GM20000 (cell line): ENCODE data around the gene CSF2.

Experiments
- DNase-seq: peaks from one replicate; pipeline ENCODE4 v3.0.0; 2012; ENCODE audit warnings: low spot score
- TF ChIP-seq, protein P1 (sequence below): IDR thresholded peaks from 2 replicates; pipeline ENCODE4 v1.5.1; 2012; ENCODE audit warnings: mild to moderate bottlenecking, control low read depth; ENCODE audit errors: extremely low read depth, missing control alignments

CSF2 gene

GRCh38 chr5:132054697-132055440 lies 18.7 kb upstream of the CSF2 start:
- TF ChIP-seq, protein P1, sequence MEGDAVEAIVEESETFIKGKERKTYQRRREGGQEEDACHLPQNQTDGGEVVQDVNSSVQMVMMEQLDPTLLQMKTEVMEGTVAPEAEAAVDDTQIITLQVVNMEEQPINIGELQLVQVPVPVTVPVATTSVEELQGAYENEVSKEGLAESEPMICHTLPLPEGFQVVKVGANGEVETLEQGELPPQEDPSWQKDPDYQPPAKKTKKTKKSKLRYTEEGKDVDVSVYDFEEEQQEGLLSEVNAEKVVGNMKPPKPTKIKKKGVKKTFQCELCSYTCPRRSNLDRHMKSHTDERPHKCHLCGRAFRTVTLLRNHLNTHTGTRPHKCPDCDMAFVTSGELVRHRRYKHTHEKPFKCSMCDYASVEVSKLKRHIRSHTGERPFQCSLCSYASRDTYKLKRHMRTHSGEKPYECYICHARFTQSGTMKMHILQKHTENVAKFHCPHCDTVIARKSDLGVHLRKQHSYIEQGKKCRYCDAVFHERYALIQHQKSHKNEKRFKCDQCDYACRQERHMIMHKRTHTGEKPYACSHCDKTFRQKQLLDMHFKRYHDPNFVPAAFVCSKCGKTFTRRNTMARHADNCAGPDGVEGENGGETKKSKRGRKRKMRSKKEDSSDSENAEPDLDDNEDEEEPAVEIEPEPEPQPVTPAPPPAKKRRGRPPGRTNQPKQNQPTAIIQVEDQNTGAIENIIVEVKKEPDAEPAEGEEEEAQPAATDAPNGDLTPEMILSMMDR: no peak

GRCh38 chr5:132055441-132055807 lies 18.2 kb upstream of the CSF2 start:
- TF ChIP-seq, protein P1: no peak
- no peak for DNase-seq

More at GRCh38 chr5:132054697-132055440, 18.7 kb upstream of the CSF2 start:
- no peak for DNase-seq

- TF ChIP-seq, protein P1: no peak
Observed at GRCh38 chr5:132055808-132056609, 17.6 kb upstream of the CSF2 start.

DNA sequence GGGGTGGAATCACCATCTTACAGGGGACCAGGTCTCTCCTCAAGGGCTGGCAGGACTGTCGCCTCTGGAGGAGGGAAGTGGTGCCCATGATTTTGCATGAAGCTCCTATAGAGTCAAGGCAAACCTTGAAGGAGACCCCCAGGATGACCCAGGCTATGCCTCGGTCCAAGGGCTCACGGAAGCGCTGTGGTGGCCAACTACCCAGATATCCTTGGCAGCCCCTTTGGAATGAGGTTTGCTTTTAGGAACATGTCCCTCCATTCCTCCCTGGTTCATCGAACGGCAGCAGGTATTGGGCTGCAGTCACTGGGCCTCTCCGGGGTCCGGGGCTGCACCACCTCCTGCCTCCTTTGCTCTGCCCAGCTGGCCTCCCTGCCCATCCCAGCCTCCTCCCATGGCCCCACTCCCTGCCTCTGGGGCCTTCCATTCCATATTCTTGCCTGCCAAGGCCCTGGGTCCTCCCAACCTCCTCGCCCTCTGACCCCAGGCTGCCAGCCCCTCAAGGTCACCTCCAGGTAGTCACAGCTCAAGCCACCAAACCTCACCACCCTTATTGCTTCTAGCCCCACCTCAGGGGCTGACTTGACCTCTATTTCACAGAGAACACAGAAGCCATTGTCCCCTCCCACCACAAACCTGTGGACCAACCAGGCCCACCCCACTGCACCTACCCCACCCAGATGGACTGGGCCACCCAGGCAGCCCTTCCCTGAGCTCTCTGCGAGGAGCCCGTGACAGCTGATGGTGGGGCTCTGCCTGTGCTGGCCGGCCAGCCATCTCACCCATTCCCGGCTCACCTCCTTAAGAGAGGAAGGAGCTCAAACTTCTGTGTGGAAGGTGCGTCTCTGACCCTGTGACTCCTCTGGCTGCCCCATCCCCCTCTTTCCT lies 16.7 kb upstream of the CSF2 start:
- TF ChIP-seq, protein P1: no peak
- DNase-seq: no peak

More at GRCh38 chr5:132055808-132056609, 17.6 kb upstream of the CSF2 start:
- DNase-seq: no peak

DNA sequence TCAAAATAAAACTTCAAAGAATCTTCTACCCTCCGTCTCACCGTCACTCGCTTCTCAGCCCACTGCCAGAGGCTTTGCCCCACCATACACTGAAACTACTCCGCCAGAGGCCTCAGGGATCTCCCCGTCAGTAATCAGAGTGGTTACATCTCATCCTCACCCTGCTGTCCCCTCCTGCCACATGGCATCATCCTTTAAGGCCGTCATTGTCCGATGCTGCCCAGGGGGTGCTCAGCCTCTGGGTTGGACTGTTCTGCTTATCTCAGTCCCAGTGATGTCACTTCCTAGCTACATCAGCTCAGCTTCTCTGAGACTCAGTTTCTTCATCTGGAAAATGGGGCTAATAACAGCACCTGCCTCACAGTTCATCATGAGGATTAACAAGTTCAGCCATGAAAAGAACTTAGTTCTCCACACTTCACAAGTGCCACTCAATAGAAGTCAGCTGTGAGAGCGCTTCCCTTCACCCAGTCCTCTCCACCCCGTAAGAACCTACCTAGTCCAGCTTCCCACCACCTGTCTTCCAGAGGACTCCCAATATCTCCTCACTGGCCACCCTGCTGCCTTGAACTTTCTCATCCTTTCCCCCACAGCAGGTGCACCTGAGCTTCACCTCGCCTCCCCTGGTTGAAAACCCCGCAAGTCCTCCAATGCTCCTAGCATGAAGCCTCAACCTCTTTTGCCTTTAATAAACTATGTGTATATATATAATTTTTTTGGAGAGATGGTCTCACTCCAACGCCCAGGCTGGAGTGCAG lies 15.9 kb upstream of the CSF2 start:
- no peak for DNase-seq
- TF ChIP-seq, protein P1: no peak

DNA sequence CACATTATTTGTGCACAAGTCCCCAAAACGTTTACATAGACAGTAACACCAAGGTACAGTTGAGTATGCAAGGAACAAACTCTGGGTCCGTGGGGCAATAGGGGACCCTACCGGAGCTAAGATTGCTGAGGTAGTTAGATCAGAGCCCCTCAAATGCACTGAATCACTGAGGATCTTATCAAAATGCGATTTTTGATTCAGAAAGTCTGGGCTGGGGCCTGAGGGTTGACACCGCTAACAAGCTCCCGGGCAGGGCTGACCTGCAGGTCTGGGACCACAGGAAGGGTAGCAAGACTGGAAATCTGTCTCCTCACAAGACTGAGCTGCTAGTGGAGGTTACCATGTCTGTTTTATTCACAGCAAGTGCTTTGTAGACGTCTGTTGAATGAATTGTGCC lies 14.9 kb upstream of the CSF2 start:
- TF ChIP-seq, protein P1: no peak
- no peak for DNase-seq
